IPS-11a (cell line): ENCODE measurements around the gene TIGD3.

ENCODE experiments used
- H3K4me3 ChIP-seq: one replicate; pipeline ENCODE4 v1.5.1; 2013; ENCODE audit warnings: low read depth, low read length, control low read depth

Gene TIGD3

GRCh38 chr11:65354265-65355012 lies at the start of gene TIGD3:
TIGD3 (plus strand) TSS chr11:65354751; CDS start chr11:65355809, 1,058 bp downstream.
- peak within 1 kb of the TSS; percentile 66 for H3K4me3 ChIP-seq

GRCh38 chr11:65305501-65306268 lies 48.9 kb upstream of the TIGD3 start:
- no peak overlapping the region for H3K4me3 ChIP-seq

- H3K4me3 ChIP-seq = no peak overlapping the region
These were observed 47.0 kb upstream of the TIGD3 start for GRCh38 chr11:65307298-65308229.

GRCh38 chr11:65308281-65308891 lies 46.2 kb upstream of the TIGD3 start:
- H3K4me3 ChIP-seq = no peak overlapping the region

- H3K4me3 ChIP-seq = no peak overlapping the region
These were observed 45.5 kb upstream of the TIGD3 start for GRCh38 chr11:65309006-65309405.

GRCh38 chr11:65310215-65310614 lies 44.3 kb upstream of the TIGD3 start:
- no peak overlapping the region for H3K4me3 ChIP-seq

- no peak overlapping the region for H3K4me3 ChIP-seq
These were observed 43.8 kb upstream of the TIGD3 start for GRCh38 chr11:65310736-65311135.

- no peak overlapping the region for H3K4me3 ChIP-seq
These were observed 43.3 kb upstream of the TIGD3 start for GRCh38 chr11:65311170-65311678.

- peak within 1 kb of the TSS; percentile 83 for H3K4me3 ChIP-seq
These were observed 39.9 kb upstream of the TIGD3 start, which contains the start of gene CDC42EP2 for GRCh38 chr11:65314501-65315203. CDC42EP2 (plus strand) TSS chr11:65314866; CDS start chr11:65320899, 6,033 bp downstream.

- peak overlapping the region; percentile 83 for H3K4me3 ChIP-seq
These were observed 39.2 kb upstream of the TIGD3 start for GRCh38 chr11:65315204-65315865.

- H3K4me3 ChIP-seq = peak overlapping the region; percentile 83
These were observed 38.7 kb upstream of the TIGD3 start for GRCh38 chr11:65315866-65316226.

- no peak overlapping the region for H3K4me3 ChIP-seq
These were observed 38.1 kb upstream of the TIGD3 start for GRCh38 chr11:65316227-65317024.

GRCh38 chr11:65317025-65317786 lies 37.3 kb upstream of the TIGD3 start:
- no peak overlapping the region for H3K4me3 ChIP-seq

- H3K4me3 ChIP-seq = no peak overlapping the region
These were observed 34.0 kb upstream of the TIGD3 start for GRCh38 chr11:65320386-65321075.

GRCh38 chr11:65321076-65321475 lies 33.5 kb upstream of the TIGD3 start:
- no peak overlapping the region for H3K4me3 ChIP-seq

GRCh38 chr11:65321828-65322485 lies 32.6 kb upstream of the TIGD3 start:
- H3K4me3 ChIP-seq = no peak overlapping the region

GRCh38 chr11:65323813-65324212 lies 30.7 kb upstream of the TIGD3 start:
- H3K4me3 ChIP-seq = no peak overlapping the region
